GM13976 (cell line): ENCODE measurements around the gene PTGER1.
"Not testable (repeated sequence)": the region's sequence is repeated elsewhere in the genome, so short reads cannot be mapped to it uniquely, and the experiment has no call there.

ENCODE experiments used
- DNase-seq: peaks from one replicate; pipeline ENCODE4 v3.0.0; 2012; ENCODE audit warnings: low spot score
- CTCF ChIP-seq: IDR thresholded peaks from 2 replicates; pipeline ENCODE4 v1.5.1; 2012; ENCODE audit warnings: borderline replicate concordance, mild to moderate bottlenecking; ENCODE audit not compliant: insufficient read depth; ENCODE audit errors: extremely low read depth, missing control alignments, control extremely low read depth
- in situ Hi-C: fragments of 300-500 bp; cut with MboI; formaldehyde crosslinking; loops from one replicate; pipeline ENCODE4 v1.12.0; 2022; ENCODE audit warnings: low sequenced_read_pairs, mixed read lengths, inconsistent platforms; ENCODE audit not compliant: unreplicated experiment

Gene PTGER1

GRCh38 chr19:14511229-14511593 is 36.1 kb upstream of the PTGER1 start:
- DNase-seq, result no peak
- in situ Hi-C loops, result no loop called here
- no peak for TF ChIP-seq CTCF

GRCh38 chr19:14510311-14511228 is 35.4 kb upstream of the PTGER1 start:
- DNase-seq, result no peak
- no peak for TF ChIP-seq CTCF
- in situ Hi-C loops, result no loop called here

- no peak for DNase-seq
- in situ Hi-C loops, result no loop called here
These were observed 32.8 kb upstream of the PTGER1 start for GRCh38 chr19:14507704-14508542.

GRCh38 chr19:14505488-14506239 is 30.5 kb upstream of the PTGER1 start:
- in situ Hi-C loops, result no loop called here
- peak; percentile 64 for TF ChIP-seq CTCF
- DNase-seq, result peak; percentile 89

More at GRCh38 chr19:14507704-14508542, 32.8 kb upstream of the PTGER1 start:
- TF ChIP-seq CTCF, result no peak

- in situ Hi-C loops, DNase-seq: not testable (repeated sequence)
These were observed 29.4 kb upstream of the PTGER1 start for GRCh38 chr19:14504575-14504974.

- DNase-seq, result no peak
- TF ChIP-seq CTCF, result no peak
- in situ Hi-C loops, result no loop called here
These were observed 28.1 kb upstream of the PTGER1 start for GRCh38 chr19:14503285-14503684.
